Heart right ventricle (tissue), 12 donors: ENCODE results near the gene TROAP. TPM values are rescaled to one million over a fixed set of nuclear protein-coding genes. Genes with fewer than 3 reads are reported as not detected.

ENCODE experiments used
- polyA plus RNA-seq, 2 donors: library from polyadenylated mRNA; stranded (reverse); fragments of 200-250 nt; gene quantifications; one replicate each; pipeline ENCODE4 v1.2.3, GENCODE V29; 2013
- total RNA-seq, 10 donors: library from RNA; stranded (reverse); fragmentation: NEBNext Ultra II Directional in 3 of 10; extraction: Animal tissue kit (Norgen Biotek cat#: 25700) in 3 of 10; gene quantifications; one replicate each; pipeline versions ENCODE4 v1.2.1 to v1.2.4, GENCODE V29; 2021 to 2023
- donor health status: ischemic (EF 13 %, LVEDD 7.1; RV severe dilation, severe dysfunction).
- donor health status: healthy with polysubstance abuse.
- donor health status: DM: no; HTN: yes; CAD: no.
- donor health status: DM: no; HTN: no; CAD: no.
- donor health status: ischemic (EF 25% LVEDD 6.9; RV normal size, moderate dysfunction).
- donor health status: ischemic (EF 25% LVEDD 5.7; RV mildly dilated, moderate dysfunction).
- donor health status: healthy.
- donor health status: nonischemic (EF 11% LVEDD 7.7; RV severe dilation, severe dysfunction).
- donor health status: DM: yes; HTN: yes; CAD: no.
- donor health status: PGD.
- donor health status: ischemic (EF 29% LVEDD 5.4; RV normal size, mild dysfunction).
- donor health status: nonischemic (EF 23%, LVEDD 6.1; RV moderate dilation, normal function).

The TROAP gene
- total and polyA plus RNA-seq, 12 donors, result 0.20 to 4.9 (median 0.72) TPM; not detected in 3

Other genes with a start within 250 kb of the TROAP start
- 1 to 10 TPM in 2 of 10 donors, under 1 TPM in 8; 0.32 to 1.6 (median 0.74) TPM for gene DHH, start 228.5 kb upstream of the TROAP start, total RNA-seq
- gene DHH, start 228.5 kb upstream of the TROAP start, polyA plus RNA-seq, result 1 to 10 TPM in 1 of 2 donors, under 1 TPM in 1; 0.37 to 1.2 TPM
- 10 to 100 TPM; 21.5 to 51.8 (median 30.8) TPM for gene LMBR1L, start 212.4 kb upstream of the TROAP start, total RNA-seq
- gene LMBR1L, start 212.4 kb upstream of the TROAP start, polyA plus RNA-seq, result 10 to 100 TPM; 24.8 to 47.0 TPM
- 100 to 1,000 TPM; 201 to 818 (median 309) TPM for gene TUBA1B, start 191.9 kb upstream of the TROAP start, total RNA-seq
- gene TUBA1B, start 191.9 kb upstream of the TROAP start, polyA plus RNA-seq, result 1,000 to 10,000 TPM in 1 of 2 donors, 100 to 1,000 TPM in 1; 117 to 1,374 TPM
- 100 to 1,000 TPM in 8 of 10 donors, 10 to 100 TPM in 2; 93.9 to 258 (median 134) TPM for gene TUBA1A, start 134.2 kb upstream of the TROAP start, total RNA-seq
- 100 to 1,000 TPM in 1 of 2 donors, 10 to 100 TPM in 1; 45.2 to 287 TPM for gene TUBA1A, start 134.2 kb upstream of the TROAP start, polyA plus RNA-seq
- 100 to 1,000 TPM in 2 of 10 donors, 10 to 100 TPM in 8; 25.9 to 106 (median 53.1) TPM for gene TUBA1C, start 58.2 kb upstream of the TROAP start, total RNA-seq
- gene TUBA1C, start 58.2 kb upstream of the TROAP start, polyA plus RNA-seq, result 100 to 1,000 TPM in 1 of 2 donors, 10 to 100 TPM in 1; 24.5 to 389 TPM
- gene PRPH, start 28.1 kb upstream of the TROAP start, total RNA-seq, result under 1 TPM in 5 of 10 donors, not detected in 5; 0.10 to 0.64 (median 0.47) TPM
- under 1 TPM; 0.35 to 0.51 TPM for gene PRPH, start 28.1 kb upstream of the TROAP start, polyA plus RNA-seq
- gene C1QL4, start 13.9 kb downstream of the TROAP start, total RNA-seq, result not detected
- gene C1QL4, start 13.9 kb downstream of the TROAP start, polyA plus RNA-seq, result not detected
- under 1 TPM in 7 of 10 donors, not detected in 3; 0.17 to 0.59 (median 0.26) TPM for gene DNAJC22, start 23.6 kb downstream of the TROAP start, total RNA-seq
- under 1 TPM in 1 of 2 donors, not detected in 1; 0.01 TPM for gene DNAJC22, start 23.6 kb downstream of the TROAP start, polyA plus RNA-seq
- 10 to 100 TPM in 1 of 10 donors, 1 to 10 TPM in 9; 3.5 to 10.6 (median 5.1) TPM for gene SPATS2, start 44.2 kb downstream of the TROAP start, total RNA-seq
- gene SPATS2, start 44.2 kb downstream of the TROAP start, polyA plus RNA-seq, result 10 to 100 TPM in 1 of 2 donors, 1 to 10 TPM in 1; 4.8 to 11.5 TPM
- gene KCNH3, start 215.8 kb downstream of the TROAP start, total RNA-seq, result 1 to 10 TPM in 1 of 10 donors, under 1 TPM in 9; 0.16 to 1.2 (median 0.26) TPM
- 1 to 10 TPM in 1 of 2 donors, under 1 TPM in 1; 0.17 to 2.0 TPM for gene KCNH3, start 215.8 kb downstream of the TROAP start, polyA plus RNA-seq
- gene MCRS1, start 244.9 kb downstream of the TROAP start, total RNA-seq, result 100 to 1,000 TPM in 1 of 10 donors, 10 to 100 TPM in 9; 72.6 to 118 (median 82.2) TPM
- 10 to 100 TPM; 73.3 to 94.7 TPM for gene MCRS1, start 244.9 kb downstream of the TROAP start, polyA plus RNA-seq